Uterus (tissue), 4 donors: Measurements from ENCODE around the gene FAM187B. TPM values are rescaled to one million over a fixed set of nuclear protein-coding genes. Genes with fewer than 3 reads are reported as not detected.

Experiments
- DNase-seq, 2 donors: peaks; one replicate each; pipeline ENCODE4 v3.0.0-alpha.2; 2019 to 2020
- H3K27ac ChIP-seq, 2 donors: fragments of 200-600 bp; sonication (generic); 1 replicate in 1 of 2; 2 replicates in 1 of 2; pipeline ENCODE4 v1.5.1; 2016 to 2018
- H3K27me3 ChIP-seq, 2 donors: fragments of 200-600 bp; sonication (generic); one replicate each; pipeline ENCODE4 v1.5.1; 2018 to 2019; ENCODE audit warnings: control low read depth in 1 of 2
- H3K36me3 ChIP-seq, 2 donors: fragments of 200-600 bp; sonication (generic); one replicate each; pipeline ENCODE4 v1.5.1; 2019; ENCODE audit warnings: control low read depth in 1 of 2
- H3K4me1 ChIP-seq, 2 donors: fragments of 200-600 bp; sonication (generic); one replicate each; pipeline ENCODE4 v1.5.1; 2018 to 2019; ENCODE audit warnings: control low read depth in 1 of 2
- H3K4me3 ChIP-seq, 2 donors: fragments of 200-600 bp; sonication (generic); 1 replicate in 1 of 2; 2 replicates in 1 of 2; pipeline ENCODE4 v1.5.1; 2018 to 2019; ENCODE audit warnings: mild to moderate bottlenecking in 1 of 2
- H3K9me3 ChIP-seq, 2 donors: fragments of 200-600 bp; sonication (generic); one replicate each; pipeline ENCODE4 v1.5.1; 2019; ENCODE audit warnings: control low read depth in 1 of 2
- CTCF ChIP-seq, 4 experiments: fragments of 200-600 bp in 2 of 4; fragments of 450-650 bp in 2 of 4; sonication (generic) in 2 of 4; IDR thresholded peaks; one replicate each; pipeline ENCODE4 v1.5.1; 2016 to 2019; ENCODE audit warnings: antibody characterized with exemption in 4 of 4, mild to moderate bottlenecking in 2 of 4, moderate library complexity in 1 of 4
- POLR2A ChIP-seq, 2 donors: fragments of 450-650 bp; IDR thresholded peaks; one replicate each; pipeline ENCODE4 v1.6.1; 2016; ENCODE audit warnings: antibody characterized with exemption in 2 of 2, mild to moderate bottlenecking in 1 of 2, moderate library complexity in 1 of 2
- intact Hi-C: fragments of 100-400 bp; cut with DNase I; formaldehyde crosslinking; loops from one replicate; pipeline ENCODE4 v1.15.1; 2023; ENCODE audit warnings: low total_unique reads
- total RNA-seq, 4 donors: library from RNA; depleted of rRNA in 3 of 4; stranded (reverse); fragments of >200 nt in 3 of 4; gene quantifications; one replicate each; pipeline versions ENCODE4 v1.1.0 to v1.2.4, GENCODE V29; 2014 to 2023
- donor health status: DM: yes; HTN: yes; CAD: no.

FAM187B gene
- total RNA-seq, 4 donors from 2014 or later: 0.21 TPM; not detected in 3

- Histone ChIP-seq H3K4me1 (peaks cover 0 to 4% of the 10 kb centered on the region in 2 donors), H3K27ac (peak within 1 kb of the TSS; percentile 99), H3K9me3 (no peaks in the 10 kb centered on the region), H3K4me3 (peak within 1 kb of the TSS; percentile 74 to 83), H3K27me3 (no peaks in the 10 kb centered on the region), H3K36me3 (no peaks in the 10 kb centered on the region)
- TF ChIP-seq CTCF (IDR thresholded peaks at IDR 0.05) (no peak), POLR2A (IDR thresholded peaks at IDR 0.05) (no peak)
- intact Hi-C loops: no loop called here
- DNase-seq: peak; percentile 67 to 69
These were observed 40.2 kb upstream of the FAM187B start, which contains the start of gene USF2 for GRCh38 chr19:35268536-35269437. Gene USF2, plus strand, starts transcription at chr19:35268962. Its CDS starts 140 bp downstream, at chr19:35269102.

GRCh38 chr19:35267818-35268535, 39.4 kb upstream of the FAM187B start:
- Histone ChIP-seq H3K4me3 (peak overlapping the region; percentile 74 to 83), H3K36me3 (no peaks in the 10 kb centered on the region), H3K9me3 (no peaks in the 10 kb centered on the region), H3K4me1 (peaks cover 0 to 4% of the 10 kb centered on the region in 2 donors), H3K27me3 (no peaks in the 10 kb centered on the region), H3K27ac (peak overlapping the region; percentile 99)
- peak; percentile 65 to 79 for DNase-seq
- intact Hi-C loops: no loop called here
- no peak for TF ChIP-seq CTCF (IDR thresholded peaks at IDR 0.05)
- peak; percentile 24 to 81 for TF ChIP-seq POLR2A (IDR thresholded peaks at IDR 0.05)

DNA sequence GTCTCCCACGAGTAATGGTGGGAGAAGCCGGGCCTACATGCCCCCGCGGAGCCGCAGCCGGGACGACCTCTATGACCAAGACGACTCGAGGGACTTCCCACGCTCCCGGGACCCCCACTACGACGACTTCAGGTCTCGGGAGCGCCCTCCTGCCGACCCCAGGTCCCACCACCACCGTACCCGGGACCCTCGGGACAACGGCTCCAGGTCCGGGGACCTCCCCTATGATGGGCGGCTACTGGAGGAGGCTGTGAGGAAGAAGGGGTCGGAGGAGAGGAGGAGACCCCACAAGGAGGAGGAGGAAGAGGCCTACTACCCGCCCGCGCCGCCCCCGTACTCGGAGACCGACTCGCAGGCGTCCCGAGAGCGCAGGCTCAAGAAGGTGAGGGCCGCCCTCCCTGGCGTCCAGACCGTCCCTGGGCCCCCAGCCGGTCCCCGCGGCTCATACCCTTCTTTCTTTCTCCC, 38.8 kb upstream of the FAM187B start:
- Histone ChIP-seq H3K4me3 (peak overlapping the region; percentile 74 to 83), H3K4me1 (peaks cover 0 to 4% of the 10 kb centered on the region in 2 donors), H3K27ac (peak overlapping the region; percentile 99), H3K27me3 (no peaks in the 10 kb centered on the region), H3K9me3 (no peaks in the 10 kb centered on the region), H3K36me3 (no peaks in the 10 kb centered on the region)
- intact Hi-C loops: no loop called here
- no peak for TF ChIP-seq CTCF (IDR thresholded peaks at IDR 0.05)
- TF ChIP-seq POLR2A (IDR thresholded peaks at IDR 0.05): no peak
- peak; percentile 64 to 66 for DNase-seq

DNA sequence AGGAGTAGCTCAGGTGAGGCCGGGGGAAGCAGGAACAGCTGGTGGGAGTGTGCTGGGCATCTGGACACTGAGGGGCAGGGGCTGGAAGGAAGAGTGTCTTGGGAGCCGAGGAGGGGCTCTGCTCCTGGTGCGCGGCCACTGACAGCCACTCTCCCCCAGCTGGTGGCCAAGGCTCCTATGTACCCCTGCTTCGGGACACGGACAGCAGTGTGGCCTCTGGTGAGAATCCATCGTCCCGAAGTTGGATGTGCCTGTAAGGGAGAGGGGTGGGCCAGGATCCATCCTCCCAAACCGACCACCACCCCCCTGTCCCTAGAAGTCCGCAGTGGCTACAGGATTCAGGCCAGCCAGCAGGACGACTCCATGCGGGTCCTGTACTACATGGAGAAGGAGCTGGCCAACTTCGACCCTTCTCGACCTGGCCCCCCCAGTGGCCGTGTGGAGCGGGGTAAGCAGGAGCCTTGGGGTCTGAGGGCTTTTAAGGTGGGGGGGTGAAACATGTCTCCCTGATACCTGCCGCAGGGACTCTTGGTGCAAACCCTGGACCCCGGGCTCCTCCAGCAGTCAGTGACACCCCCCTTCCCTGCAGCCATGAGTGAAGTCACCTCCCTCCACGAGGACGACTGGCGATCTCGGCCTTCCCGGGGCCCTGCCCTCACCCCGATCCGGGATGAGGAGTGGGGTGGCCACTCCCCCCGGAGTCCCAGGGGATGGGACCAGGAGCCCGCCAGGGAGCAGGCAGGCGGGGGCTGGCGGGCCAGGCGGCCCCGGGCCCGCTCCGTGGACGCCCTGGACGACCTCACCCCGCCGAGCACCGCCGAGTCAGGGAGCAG, 38.2 kb upstream of the FAM187B start:
- H3K27me3 ChIP-seq: no peaks in the 10 kb centered on the region
- TF ChIP-seq POLR2A (IDR thresholded peaks at IDR 0.05) (no peak), CTCF (IDR thresholded peaks at IDR 0.05) (no peak)
- peak; percentile 40 to 54 for DNase-seq
- H3K27ac ChIP-seq: peak overlapping the region; percentile 99
- peak overlapping the region; percentile 74 to 83 for H3K4me3 ChIP-seq
- H3K4me1 ChIP-seq: peaks cover 0 to 4% of the 10 kb centered on the region in 2 donors
- no peaks in the 10 kb centered on the region for H3K36me3 ChIP-seq
- intact Hi-C loops: no loop called here
- H3K9me3 ChIP-seq: no peaks in the 10 kb centered on the region
